Thymus (tissue), 11 donors: Measurements from ENCODE around the gene RSPH1. TPM values are rescaled to one million over a fixed set of nuclear protein-coding genes. Genes with fewer than 3 reads are reported as not detected.
A peak's percentile ranks its signal among the peaks of the same experiment; 100 is the strongest.

Experiments used
- DNase-seq, 9 donors: peaks; one replicate each; pipeline ENCODE4 v3.0.0-alpha.2; 2013; ENCODE audit warnings: low spot score in 9 of 9, low read depth in 6 of 9, missing footprints in 1 of 9
- H3K27ac ChIP-seq, 2 donors: one replicate each; pipeline ENCODE4 v1.5.1; 2013; ENCODE audit warnings: control low read depth in 1 of 2, low read depth in 1 of 2, low read length in 1 of 2, mild to moderate bottlenecking in 1 of 2, moderate library complexity in 1 of 2
- H3K27me3 ChIP-seq, 2 donors: one replicate each; pipeline ENCODE4 v1.5.1; 2013; ENCODE audit warnings: low read length in 1 of 2; ENCODE audit not compliant: control insufficient read depth in 2 of 2, insufficient read depth in 1 of 2
- H3K36me3 ChIP-seq, 2 donors: one replicate each; pipeline ENCODE4 v1.5.1; 2013; ENCODE audit warnings: low read length in 1 of 2, mild to moderate bottlenecking in 1 of 2, moderate library complexity in 1 of 2; ENCODE audit not compliant: control insufficient read depth in 2 of 2, insufficient read depth in 2 of 2
- H3K4me1 ChIP-seq, 2 donors: one replicate each; pipeline ENCODE4 v1.5.1; 2013; ENCODE audit warnings: low read length in 2 of 2; ENCODE audit not compliant: control insufficient read depth in 2 of 2, insufficient read depth in 2 of 2
- H3K4me3 ChIP-seq, 2 donors: one replicate each; pipeline ENCODE4 v1.5.1; 2013; ENCODE audit warnings: low read length in 2 of 2, control low read depth in 1 of 2, mild to moderate bottlenecking in 1 of 2
- H3K9me3 ChIP-seq, 2 donors: one replicate each; pipeline ENCODE4 v1.5.1; 2013; ENCODE audit warnings: low read length in 1 of 2, mild to moderate bottlenecking in 1 of 2; ENCODE audit not compliant: control insufficient read depth in 2 of 2, insufficient read depth in 1 of 2
- WGBS: extraction: QIAGEN DNeasy Blood & Tissue Kit; methylation state at CpG from one replicate; pipeline ENCODE4 v1.1.7; 2013; 5-methylcytosine and 5-hydroxymethylcytosine counted together
- polyA plus RNA-seq: library from polyadenylated mRNA; stranded (reverse); fragments of 200-250 nt; gene quantifications from one replicate; pipeline ENCODE4 v1.2.3, GENCODE V29; 2013
- total RNA-seq: library from RNA; stranded (reverse); fragments of 120-200 nt; gene quantifications from one replicate; pipeline ENCODE4 v1.2.4, GENCODE V29; 2013
- donor health status: healthy.

RSPH1 gene
- total and polyA plus RNA-seq, 2 donors, result 0.38 to 2.4 TPM

DNA sequence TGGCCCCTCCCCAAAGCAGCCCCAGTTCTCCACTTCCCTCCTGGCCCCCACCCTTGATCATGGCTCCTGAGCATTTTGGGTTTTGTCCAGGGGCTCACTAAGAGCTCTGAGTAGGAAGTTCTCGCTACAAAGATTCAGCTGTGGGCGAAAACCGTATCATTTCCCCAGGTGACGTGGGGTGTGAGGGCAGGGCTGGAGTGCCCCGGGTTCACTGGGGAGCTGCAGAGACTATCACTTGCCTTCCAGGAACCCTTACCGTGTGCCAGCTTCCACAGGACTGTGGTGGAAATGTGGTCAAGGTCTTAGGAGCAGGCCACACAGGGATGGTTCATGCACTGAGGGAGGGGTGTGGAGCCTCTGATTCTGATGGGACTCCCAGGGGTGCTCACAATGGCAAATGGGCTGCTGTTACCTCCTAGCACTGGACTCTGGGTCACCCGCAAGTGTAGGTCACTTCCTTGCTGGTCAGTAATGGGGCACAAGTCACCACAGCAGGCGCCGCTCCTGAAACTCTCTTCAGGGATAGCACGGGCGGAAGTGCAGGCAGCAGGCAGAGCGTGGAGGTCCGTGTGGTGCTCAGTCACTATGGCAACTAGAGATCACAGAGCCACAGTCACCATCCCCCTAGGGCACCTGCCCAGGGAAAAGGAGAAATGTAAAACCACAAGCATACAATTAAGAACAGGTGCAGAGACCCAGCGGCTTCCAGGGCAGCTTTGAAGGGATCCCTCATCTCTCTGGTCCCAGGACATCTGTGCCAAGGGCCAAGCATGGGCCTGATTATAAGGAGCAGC is 35.4 kb downstream of the RSPH1 start:
- DNase-seq, result peak; percentile 70 to 95 (median 86)
- H3K4me1 ChIP-seq, result peaks cover 53 to 73% of the 10 kb centered on the region in 2 donors
- 4% methylated on average over 14 of the region's 14 CpGs for WGBS
- no peaks in the 10 kb centered on the region for H3K27me3 ChIP-seq
- no peaks in the 10 kb centered on the region for H3K36me3 ChIP-seq
- H3K27ac ChIP-seq, result peak overlapping the region; percentile 88 to 92
- H3K9me3 ChIP-seq, result peaks cover 0 to 16% of the 10 kb centered on the region in 2 donors
- H3K4me3 ChIP-seq, result peak overlapping the region; percentile 28 to 35

DNA sequence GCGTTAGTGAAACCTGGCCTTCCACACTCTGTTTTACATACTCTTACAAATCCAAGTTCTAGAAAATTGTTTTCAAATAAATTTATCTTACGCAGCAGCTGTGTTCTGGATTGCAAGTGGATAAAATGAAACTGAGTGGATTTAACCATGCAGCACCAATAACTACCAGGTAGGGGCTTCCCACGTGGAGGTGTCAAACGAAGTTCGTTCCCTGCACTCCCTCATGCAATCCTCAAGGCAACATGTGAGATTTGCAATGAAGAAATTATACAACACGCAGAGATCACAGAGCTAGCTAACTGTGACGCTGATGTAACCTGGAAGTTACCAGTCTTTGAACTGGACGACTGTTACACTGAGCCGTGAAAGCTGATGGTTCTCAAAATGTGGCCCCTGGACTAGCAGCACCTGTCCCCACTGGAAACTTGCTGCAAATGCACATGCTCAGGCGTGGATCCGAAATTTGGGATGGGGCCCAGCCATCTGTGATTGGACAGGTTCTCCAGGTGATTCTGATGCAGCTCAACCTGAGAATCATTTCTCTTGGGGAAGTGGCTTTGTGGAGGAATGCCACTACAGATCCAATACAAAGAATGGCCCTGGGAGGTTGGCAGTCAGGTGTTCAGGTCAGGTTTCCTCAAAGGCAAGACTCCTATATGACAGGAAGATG is 36.3 kb downstream of the RSPH1 start:
- H3K4me3 ChIP-seq, result no peak overlapping the region
- H3K9me3 ChIP-seq, result peaks cover 0 to 16% of the 10 kb centered on the region in 2 donors
- peaks cover 44 to 73% of the 10 kb centered on the region in 2 donors for H3K4me1 ChIP-seq
- WGBS, result 86% methylated on average over 11 of the region's 11 CpGs
- H3K36me3 ChIP-seq, result no peaks in the 10 kb centered on the region
- H3K27me3 ChIP-seq, result no peaks in the 10 kb centered on the region
- H3K27ac ChIP-seq, result peak overlapping the region; percentile 88 to 92
- no peak for DNase-seq

DNA sequence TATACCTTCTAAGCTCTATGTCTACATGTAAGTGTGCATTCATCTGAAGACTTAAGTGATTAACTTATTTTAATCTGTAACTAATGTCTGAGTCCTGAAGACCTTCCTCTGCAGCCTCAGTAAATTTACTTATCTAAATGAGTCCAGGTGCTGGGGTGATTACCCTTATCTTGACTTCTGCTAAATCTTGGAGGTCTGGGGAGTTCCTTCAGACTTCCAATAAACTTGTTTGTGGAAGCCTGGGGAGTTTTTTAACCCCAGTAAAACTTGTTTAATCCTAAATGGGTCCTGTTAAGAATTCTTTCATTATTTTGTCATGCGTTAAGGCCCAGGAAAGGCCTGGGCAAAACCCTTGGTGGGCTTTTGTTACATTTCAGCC is 37.0 kb downstream of the RSPH1 start:
- Histone ChIP-seq H3K36me3 (no peaks in the 10 kb centered on the region), H3K4me1 (peaks cover 49 to 72% of the 10 kb centered on the region in 2 donors), H3K9me3 (peaks cover 0 to 12% of the 10 kb centered on the region in 2 donors), H3K27me3 (no peaks in the 10 kb centered on the region), H3K4me3 (no peak overlapping the region), H3K27ac (no peak overlapping the region)
- no peak for DNase-seq
- 98% methylated on average over 1 of the region's 1 CpG for WGBS

DNA sequence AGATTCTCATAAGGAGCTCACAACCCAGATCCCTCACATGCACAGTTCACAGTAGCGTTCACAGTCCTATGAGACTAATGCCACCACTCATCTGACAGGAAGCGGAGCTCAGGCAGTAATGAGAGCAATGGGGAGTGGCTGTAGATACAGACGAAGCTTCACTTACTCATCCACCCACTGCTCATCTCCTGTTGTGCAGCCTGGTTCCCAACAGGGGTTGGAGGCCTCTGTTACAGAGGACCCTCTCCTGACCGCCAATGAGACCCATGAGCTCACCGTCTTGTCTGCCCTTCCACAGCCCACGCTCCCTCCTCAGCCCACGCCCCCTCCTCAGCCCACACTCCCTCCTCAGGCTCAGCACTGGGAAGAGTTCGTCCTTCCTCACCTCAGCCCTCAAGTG is 39.6 kb downstream of the RSPH1 start:
- H3K4me3 ChIP-seq, result no peak overlapping the region
- peak in 1 of 9 donors; percentile 70 for DNase-seq
- H3K27me3 ChIP-seq, result no peaks in the 10 kb centered on the region
- H3K27ac ChIP-seq, result peak overlapping the region in 1 of 2 donors; percentile 21
- H3K4me1 ChIP-seq, result peaks cover 48 to 74% of the 10 kb centered on the region in 2 donors
- 72% methylated on average over 8 of the region's 8 CpGs for WGBS
- H3K9me3 ChIP-seq, result peaks cover 0 to 7% of the 10 kb centered on the region in 2 donors
- H3K36me3 ChIP-seq, result no peaks in the 10 kb centered on the region

DNA sequence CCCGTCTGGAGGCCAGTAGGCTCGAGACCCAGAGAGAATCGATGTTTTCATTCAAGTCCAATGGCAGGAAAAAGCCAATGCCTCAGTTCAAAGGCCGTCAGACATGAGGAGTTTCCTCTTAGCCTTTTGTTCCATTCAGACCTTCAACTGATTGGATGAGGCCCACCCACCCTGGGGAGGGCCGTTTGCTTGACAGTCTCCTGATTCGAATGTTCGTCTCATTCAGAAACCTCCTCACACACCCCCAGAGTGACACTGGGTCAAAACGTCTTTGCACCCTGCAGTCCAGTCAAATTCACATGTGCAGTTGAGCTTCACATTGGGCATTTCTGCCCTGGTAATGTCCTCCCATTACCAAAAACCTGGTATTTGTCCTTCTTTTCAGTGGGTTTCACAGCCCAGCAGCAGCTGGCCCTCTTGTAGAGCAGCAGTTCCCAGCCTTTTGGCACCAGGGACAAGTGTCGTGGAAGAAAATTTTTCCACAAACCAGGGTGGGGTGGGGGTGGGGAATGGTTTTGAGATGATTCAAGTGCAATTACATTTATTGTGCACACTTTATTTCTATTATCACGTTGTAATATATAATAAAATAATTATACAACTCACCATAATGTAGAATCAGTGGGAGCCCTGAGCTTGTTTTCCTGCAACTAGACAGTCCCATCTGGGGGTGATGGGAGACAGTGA is 40.1 kb downstream of the RSPH1 start:
- DNase-seq, result no peak
- no peaks in the 10 kb centered on the region for H3K27me3 ChIP-seq
- peaks cover 0 to 7% of the 10 kb centered on the region in 2 donors for H3K9me3 ChIP-seq
- H3K4me1 ChIP-seq, result peaks cover 43 to 72% of the 10 kb centered on the region in 2 donors
- no peaks in the 10 kb centered on the region for H3K36me3 ChIP-seq
- H3K4me3 ChIP-seq, result no peak overlapping the region
- no peak overlapping the region for H3K27ac ChIP-seq
- 96% methylated on average over 10 of the region's 10 CpGs for WGBS

DNA sequence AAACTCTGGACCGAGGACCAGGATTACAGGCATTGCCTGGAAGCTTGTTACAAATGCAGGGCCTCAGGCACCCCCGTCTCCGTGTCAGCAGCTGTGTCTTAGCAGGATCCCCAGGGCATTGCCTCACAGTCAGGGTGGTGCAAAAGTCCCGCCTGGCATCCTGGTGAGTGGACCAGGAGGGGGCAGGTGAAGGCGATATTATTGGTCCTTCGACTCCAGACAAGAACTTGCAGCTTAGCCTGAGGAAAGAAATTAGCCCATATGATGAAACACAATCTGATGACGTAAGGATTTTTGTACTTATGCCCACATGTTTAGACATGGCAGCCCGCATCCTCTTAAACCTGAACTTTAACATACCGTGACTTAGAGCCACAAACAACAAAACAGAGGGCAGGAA is 40.8 kb downstream of the RSPH1 start:
- no peak for DNase-seq
- peaks cover 0 to 9% of the 10 kb centered on the region in 2 donors for H3K9me3 ChIP-seq
- peaks cover 44 to 72% of the 10 kb centered on the region in 2 donors for H3K4me1 ChIP-seq
- no peak overlapping the region for H3K4me3 ChIP-seq
- no peaks in the 10 kb centered on the region for H3K27me3 ChIP-seq
- no peaks in the 10 kb centered on the region for H3K36me3 ChIP-seq
- WGBS, result 91% methylated on average over 9 of the region's 9 CpGs
- H3K27ac ChIP-seq, result no peak overlapping the region

DNA sequence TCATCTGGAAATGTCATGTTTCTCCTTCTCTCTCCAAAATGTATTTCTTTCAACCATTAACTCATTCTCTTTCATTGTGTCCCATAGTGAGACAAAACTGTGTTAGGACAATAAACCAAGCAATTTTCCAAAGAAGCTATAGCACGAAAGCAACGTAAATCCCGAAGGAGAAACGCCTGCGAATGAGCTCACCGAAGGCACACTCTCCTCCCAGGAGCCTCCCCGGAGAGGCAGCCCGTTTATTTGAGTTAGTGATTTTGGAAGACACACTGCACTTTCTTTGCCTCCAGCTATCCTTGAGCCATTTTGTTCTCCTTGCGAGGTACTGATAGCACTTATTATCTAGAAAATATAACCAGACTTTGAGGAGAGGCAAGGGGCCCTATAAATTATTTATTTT is 41.2 kb downstream of the RSPH1 start:
- Histone ChIP-seq H3K4me1 (peaks cover 47 to 72% of the 10 kb centered on the region in 2 donors), H3K9me3 (peaks cover 0 to 9% of the 10 kb centered on the region in 2 donors)
- WGBS, result 92% methylated on average over 9 of the region's 9 CpGs

DNA sequence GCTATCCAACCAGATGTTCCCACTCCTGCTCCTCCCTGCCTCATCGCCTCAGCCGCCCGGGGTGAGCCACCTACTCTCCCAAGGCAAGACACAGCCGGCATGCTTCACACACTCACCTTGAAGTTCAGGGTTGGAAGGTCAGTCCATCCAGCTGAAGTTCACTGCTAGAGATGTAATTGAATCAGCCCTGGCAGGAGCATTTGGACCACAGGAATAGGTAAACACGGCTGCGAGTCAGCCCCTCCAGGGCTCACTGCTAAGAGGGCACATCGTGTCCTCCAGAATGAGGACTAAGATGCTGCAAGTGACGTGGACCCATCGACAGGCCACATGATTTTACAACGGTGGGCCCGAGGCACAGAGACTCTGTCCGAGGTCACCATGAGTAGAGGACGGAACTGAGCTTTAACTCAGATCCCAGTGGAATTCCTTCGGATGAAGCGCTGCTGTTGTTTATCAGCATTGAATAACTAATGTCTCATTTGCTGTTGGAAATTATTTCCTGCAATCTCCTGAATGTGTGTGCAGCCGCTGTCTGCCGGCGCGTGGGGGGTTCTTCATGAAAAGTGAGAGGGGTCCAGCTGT is 41.9 kb downstream of the RSPH1 start:
- H3K36me3 ChIP-seq, result no peaks in the 10 kb centered on the region
- no peak overlapping the region for H3K4me3 ChIP-seq
- H3K27ac ChIP-seq, result peak overlapping the region in 1 of 2 donors; percentile 71
- 90% methylated on average over 19 of the region's 19 CpGs for WGBS
- peaks cover 49 to 72% of the 10 kb centered on the region in 2 donors for H3K4me1 ChIP-seq
- peaks cover 0 to 9% of the 10 kb centered on the region in 2 donors for H3K9me3 ChIP-seq
- DNase-seq, result no peak
- H3K27me3 ChIP-seq, result no peaks in the 10 kb centered on the region

More for the DNA sequence above, 41.2 kb downstream of the RSPH1 start:
- Histone ChIP-seq H3K27ac (no peak overlapping the region), H3K4me3 (no peak overlapping the region), H3K36me3 (no peaks in the 10 kb centered on the region), H3K27me3 (no peaks in the 10 kb centered on the region)
- DNase-seq, result no peak
